Neural progenitor cell (in vitro differentiated cells): Measurements from ENCODE around the gene NARS2. TPM values are rescaled to one million over a fixed set of nuclear protein-coding genes. Genes with fewer than 3 reads are reported as not detected.

Experiments used
- DNase-seq: peaks from one replicate; pipeline ENCODE4 v3.0.0-alpha.2; 2016; ENCODE audit warnings: low spot score
- H2AFZ ChIP-seq: fragments of 200-600 bp; sonication (generic); replicated peaks from 2 replicates; pipeline ENCODE4 v1.6.1; 2016; ENCODE audit warnings: antibody characterized with exemption
- H3F3A ChIP-seq: fragments of 200-600 bp; sonication (generic); 2 replicates; pipeline ENCODE4 v1.6.1; 2016; ENCODE audit warnings: antibody characterized with exemption, low read depth
- H3K27ac ChIP-seq: fragments of 200-600 bp; sonication (generic); 2 replicates; pipeline ENCODE4 v1.5.1; 2016; ENCODE audit warnings: mild to moderate bottlenecking
- H3K27me3 ChIP-seq: fragments of 200-600 bp; sonication (generic); 2 replicates; pipeline ENCODE4 v1.6.1; 2016; ENCODE audit warnings: mild to moderate bottlenecking, moderate library complexity
- H3K36me3 ChIP-seq: fragments of 200-600 bp; sonication (generic); 2 replicates; pipeline ENCODE4 v1.5.1; 2016
- H3K4me1 ChIP-seq: fragments of 200-600 bp; sonication (generic); 2 replicates; pipeline ENCODE4 v1.6.1; 2016; ENCODE audit warnings: mixed run types
- H3K4me2 ChIP-seq: fragments of 200-600 bp; sonication (generic); 2 replicates; pipeline ENCODE4 v1.6.1; 2016
- H3K4me3 ChIP-seq: fragments of 200-600 bp; sonication (generic); 2 replicates; pipeline ENCODE4 v1.5.1; 2016
- H3K79me2 ChIP-seq: fragments of 200-600 bp; sonication (generic); 2 replicates; pipeline ENCODE4 v1.6.1; 2016; ENCODE audit warnings: low read depth
- H3K9ac ChIP-seq: fragments of 200-600 bp; sonication (generic); 2 replicates; pipeline ENCODE4 v1.6.1; 2016
- H3K9me3 ChIP-seq: fragments of 200-600 bp; sonication (generic); 2 replicates; pipeline ENCODE4 v1.5.1; 2016; ENCODE audit warnings: low read depth
- H4K20me1 ChIP-seq: fragments of 200-600 bp; sonication (generic); 2 replicates; pipeline ENCODE4 v1.6.1; 2016; ENCODE audit warnings: low read depth
- H3K27ac Mint-ChIP-seq: 3 replicates; pipeline ENCODE4 v1.8.0; 2021; ENCODE audit warnings: mixed read lengths
- H3K27me3 Mint-ChIP-seq: 2 replicates; pipeline ENCODE4 v1.8.0; 2022; ENCODE audit warnings: low read depth, mild to moderate bottlenecking, inconsistent platforms, moderate library complexity, mixed read lengths; ENCODE audit not compliant: insufficient read depth
- H3K36me3 Mint-ChIP-seq: 3 replicates; pipeline ENCODE4 v1.8.0; 2021; ENCODE audit warnings: mixed read lengths
- H3K4me1 Mint-ChIP-seq: 3 replicates; pipeline ENCODE4 v1.8.0; 2021; ENCODE audit warnings: mixed read lengths
- H3K4me3 Mint-ChIP-seq: 3 replicates; pipeline ENCODE4 v1.8.0; 2021; ENCODE audit warnings: mild to moderate bottlenecking, moderate library complexity, mixed read lengths
- H3K9me3 Mint-ChIP-seq: 3 replicates; pipeline ENCODE4 v1.8.0; 2020; ENCODE audit warnings: mixed read lengths
- CTCF ChIP-seq: fragments of 200-600 bp; sonication (generic); IDR thresholded peaks from 2 replicates; pipeline ENCODE4 v1.5.1; 2017; ENCODE audit warnings: antibody characterized with exemption, mild to moderate bottlenecking
- EZH2 ChIP-seq: fragments of 200-600 bp; sonication (generic); IDR thresholded peaks from 2 replicates; pipeline ENCODE4 v1.6.1; 2017; ENCODE audit warnings: antibody characterized with exemption, mild to moderate bottlenecking, moderate library complexity
- EZH2phosphoT487 ChIP-seq: fragments of 200-600 bp; sonication (generic); IDR thresholded peaks from 2 replicates; pipeline ENCODE4 v1.6.1; 2017; ENCODE audit warnings: antibody characterized with exemption
- total RNA-seq: library from RNA; depleted of rRNA; stranded (reverse); fragments of >200 nt; gene quantifications from 2 replicates; pipeline ENCODE4 v1.2.3, GENCODE V29; 2015; ENCODE audit warnings: low replicate concordance

NARS2 gene
- total RNA-seq, 1 donor from 2014 or later, result 53.0 TPM

DNA sequence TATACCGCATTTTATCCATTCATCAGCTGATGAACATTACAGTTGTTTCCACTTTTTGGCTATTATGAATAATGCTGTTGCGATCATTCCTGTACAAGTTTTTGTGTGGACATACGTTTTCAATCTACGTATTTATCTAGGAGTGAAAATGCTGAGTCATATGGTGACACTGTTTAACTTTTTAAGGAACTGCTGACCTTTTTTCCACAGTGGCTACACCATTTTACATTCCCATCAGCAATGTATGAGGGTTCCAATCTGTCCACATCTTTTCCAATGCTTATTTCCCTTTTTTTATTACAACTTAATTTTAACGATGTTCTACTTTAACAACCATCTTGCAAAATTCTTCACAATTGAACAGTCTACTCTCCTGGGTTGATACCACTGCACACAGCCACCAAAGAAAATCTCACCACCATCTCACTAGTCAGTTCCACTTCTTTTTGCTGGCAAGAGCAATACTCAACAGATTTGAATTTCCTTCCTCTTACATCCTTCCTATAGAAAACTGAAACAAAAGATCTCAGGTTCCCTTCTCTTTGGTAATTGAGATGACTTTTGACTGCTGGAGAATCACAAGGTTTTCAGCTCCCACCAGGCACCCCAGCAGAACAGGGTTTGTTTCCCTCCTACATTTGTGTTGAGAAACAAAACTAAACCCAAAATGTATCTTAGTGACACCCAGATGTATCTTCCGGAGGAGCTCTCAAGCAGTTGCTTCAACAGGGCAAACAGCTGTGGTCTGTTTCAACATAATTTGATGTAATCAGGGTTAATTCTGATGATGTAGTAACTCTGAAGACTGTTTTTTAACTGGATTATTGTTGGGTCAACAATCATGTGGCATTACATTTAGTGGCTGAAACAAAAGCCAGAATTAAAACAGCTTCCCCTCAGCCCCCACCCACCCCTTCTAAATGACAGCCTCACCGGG, 150.1 kb downstream of the NARS2 start:
- Mint-ChIP-seq H3K4me3 (no peak overlapping the region), H3K27me3 (peaks cover 7% of the 10 kb centered on the region), H3K9me3 (no peaks in the 10 kb centered on the region), H3K36me3 (no peaks in the 10 kb centered on the region), H3K27ac (no peak overlapping the region), H3K4me1 (peaks cover 8% of the 10 kb centered on the region)
- Histone ChIP-seq H3K27ac (no peak overlapping the region), H2AFZ (no peak overlapping the region), H3K4me1 (peaks cover 11% of the 10 kb centered on the region), H3K4me3 (no peak overlapping the region), H3K79me2 (no peaks in the 10 kb centered on the region), H3K9ac (no peak overlapping the region), H3K27me3 (peaks cover 4% of the 10 kb centered on the region), H3K4me2 (peak overlapping the region; percentile 14), H3K36me3 (no peaks in the 10 kb centered on the region), H3F3A (no peaks in the 10 kb centered on the region), H3K9me3 (no peaks in the 10 kb centered on the region), H4K20me1 (no peaks in the 10 kb centered on the region)
- no peak for TF ChIP-seq EZH2phosphoT487
- TF ChIP-seq CTCF, result no peak
- TF ChIP-seq EZH2, result no peak
- no peak for DNase-seq

DNA sequence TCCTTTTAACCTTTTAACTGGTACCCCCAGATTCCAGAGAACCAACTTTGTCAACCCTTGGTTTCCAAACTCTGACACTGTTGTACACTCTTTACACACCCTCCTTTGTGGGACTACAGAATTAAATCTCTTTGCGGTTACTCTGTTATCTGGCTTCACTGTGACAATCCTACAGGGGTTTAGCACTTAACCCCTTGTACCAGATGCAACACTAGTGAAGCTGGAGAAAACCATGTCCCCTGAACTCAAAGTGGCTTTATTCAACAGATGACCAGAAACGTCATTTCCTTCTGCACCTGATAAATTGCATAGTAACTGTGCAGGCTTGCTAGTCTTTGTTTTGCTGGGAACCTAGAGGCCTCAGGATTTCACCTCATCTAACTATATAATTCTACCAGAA, 151.4 kb downstream of the NARS2 start:
- Histone ChIP-seq H4K20me1 (no peaks in the 10 kb centered on the region), H3K4me2 (no peak overlapping the region), H3K27me3 (peaks cover 17% of the 10 kb centered on the region), H3K27ac (no peak overlapping the region), H3K4me3 (no peak overlapping the region), H3K4me1 (peaks cover 24% of the 10 kb centered on the region), H3K79me2 (no peaks in the 10 kb centered on the region), H2AFZ (no peak overlapping the region), H3F3A (peaks cover 13% of the 10 kb centered on the region), H3K9ac (no peak overlapping the region), H3K36me3 (no peaks in the 10 kb centered on the region), H3K9me3 (no peaks in the 10 kb centered on the region)
- H3K36me3 Mint-ChIP-seq, result no peaks in the 10 kb centered on the region
- no peak overlapping the region for H3K27ac Mint-ChIP-seq
- peaks cover 21% of the 10 kb centered on the region for H3K4me1 Mint-ChIP-seq
- DNase-seq, result no peak
- no peak for TF ChIP-seq CTCF
- TF ChIP-seq EZH2phosphoT487, result no peak
- no peaks in the 10 kb centered on the region for H3K9me3 Mint-ChIP-seq
- H3K27me3 Mint-ChIP-seq, result peaks cover 13% of the 10 kb centered on the region
- H3K4me3 Mint-ChIP-seq, result no peak overlapping the region

DNA sequence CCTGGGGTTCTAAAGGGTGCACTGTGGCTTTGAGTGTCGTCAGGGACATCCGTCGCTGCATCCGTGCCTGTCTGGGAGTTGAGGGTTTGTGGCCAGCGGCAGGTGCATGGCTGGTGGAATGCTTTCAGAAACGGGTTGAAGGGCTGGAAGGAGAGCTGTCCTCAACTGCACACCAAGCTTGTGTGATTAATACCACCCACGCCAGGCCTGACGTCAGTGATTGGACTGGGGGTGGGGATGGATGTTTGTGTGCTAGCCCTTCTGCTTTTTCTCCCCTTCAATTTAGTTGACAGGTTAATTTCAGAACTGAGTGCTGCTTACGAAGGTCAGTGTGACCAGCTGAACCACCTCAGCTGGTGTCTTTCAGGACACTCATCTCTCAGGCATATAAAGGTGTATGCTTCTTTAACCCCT, 153.9 kb downstream of the NARS2 start:
- peaks cover 31% of the 10 kb centered on the region for H3K4me1 ChIP-seq
- peaks cover 18% of the 10 kb centered on the region for H3K27me3 ChIP-seq
- no peak overlapping the region for H3K27ac ChIP-seq
- H3K9me3 Mint-ChIP-seq, result no peaks in the 10 kb centered on the region
- TF ChIP-seq EZH2 (no peak), CTCF (no peak), EZH2phosphoT487 (no peak)
- H3K36me3 Mint-ChIP-seq, result no peaks in the 10 kb centered on the region
- no peak for DNase-seq
- no peak overlapping the region for H3K27ac Mint-ChIP-seq
- H2AFZ ChIP-seq, result no peak overlapping the region
- peaks cover 20% of the 10 kb centered on the region for H3K27me3 Mint-ChIP-seq
- no peak overlapping the region for H3K4me2 ChIP-seq
- no peak overlapping the region for H3K4me3 Mint-ChIP-seq
- H3K9ac ChIP-seq, result no peak overlapping the region
- peaks cover 31% of the 10 kb centered on the region for H3K4me1 Mint-ChIP-seq
- no peaks in the 10 kb centered on the region for H3K36me3 ChIP-seq
- no peak overlapping the region for H3K4me3 ChIP-seq
- H3K79me2 ChIP-seq, result peaks cover 6% of the 10 kb centered on the region
- H3K9me3 ChIP-seq, result no peaks in the 10 kb centered on the region
- peaks cover 4% of the 10 kb centered on the region for H4K20me1 ChIP-seq
- H3F3A ChIP-seq, result peaks cover 32% of the 10 kb centered on the region
